ENCODE data around the gene PLPPR1.

DNA sequence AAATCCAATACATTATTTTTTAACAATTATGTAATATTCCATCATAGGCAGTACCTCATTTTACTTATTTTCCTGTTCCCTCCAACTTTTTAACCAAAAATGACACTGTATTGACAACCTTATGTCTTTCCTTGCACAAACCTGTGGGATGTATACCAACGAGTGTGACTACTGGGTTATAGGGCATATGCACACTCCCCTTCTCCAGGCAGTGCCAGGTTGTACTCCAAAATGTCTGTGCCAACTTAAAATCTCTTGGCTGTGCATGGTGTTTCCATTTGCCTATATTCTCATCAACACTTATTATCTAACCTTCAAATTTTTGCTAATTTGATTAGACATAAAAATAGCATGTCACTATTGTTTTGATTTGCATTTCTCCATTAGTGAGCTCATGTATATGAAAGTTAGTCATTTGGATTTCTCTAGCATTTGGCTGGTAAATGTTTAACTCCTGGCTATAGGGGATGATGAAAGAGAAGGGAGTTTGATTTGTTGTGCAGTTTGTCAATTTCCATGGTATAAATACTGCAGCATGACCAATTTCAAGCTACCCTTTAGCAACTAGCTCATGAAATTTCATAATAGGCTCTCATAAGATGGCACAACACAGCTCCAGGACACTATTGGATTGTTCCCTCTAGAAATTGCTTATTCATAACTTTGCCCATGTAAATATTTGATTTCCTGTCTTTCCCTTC is 226.4 kb downstream of the PLPPR1 start:
- TF ChIP-seq CTCF (conservative IDR thresholded peaks at IDR 0.05 in 1 of 2, IDR thresholded peaks at IDR 0.05 in 1 of 2; ENCODE audit: low read depth in 1 of 2, low read length in 2 of 2) (no peak), EZH2 (IDR thresholded peaks at IDR 0.05; ENCODE audit: low read length, missing control alignments) (no peak)
